Measurements from ENCODE around the gene KRTAP17-1.

- TF ChIP-seq CTCF (IDR thresholded peaks at IDR 0.05): no peak
- TF ChIP-seq POLR2A (IDR thresholded peaks at IDR 0.05): no peak
Measured at GRCh38 chr17:41331606-41332005, 16.1 kb upstream of the KRTAP17-1 start.
